DMS114 treated with DMSO at 0.1 percent for 48 hours (cell line): ENCODE data around the gene NSUN2.

ENCODE experiments used
- DNase-seq: peaks from one replicate; lab custom pipeline; 2025; ENCODE audit not compliant: unreplicated experiment; lab: John Stamatoyannopoulos, UW

NSUN2 gene

GRCh38 chr5:6567068-6567467, 65.8 kb downstream of the NSUN2 start:
- DNase-seq: no peak

- DNase-seq: no peak
Measured at GRCh38 chr5:6565492-6565891, 67.4 kb downstream of the NSUN2 start.

- DNase-seq: no peak
Measured at GRCh38 chr5:6557807-6558575, 74.9 kb downstream of the NSUN2 start.

- DNase-seq: no peak
Measured at GRCh38 chr5:6556802-6557102, 76.1 kb downstream of the NSUN2 start.

GRCh38 chr5:6556089-6556801, 76.6 kb downstream of the NSUN2 start:
- DNase-seq: no peak

- DNase-seq: no peak
Measured at GRCh38 chr5:6554812-6555211, 78.0 kb downstream of the NSUN2 start.

- DNase-seq: no peak
Measured at GRCh38 chr5:6553972-6554371, 78.9 kb downstream of the NSUN2 start.

- DNase-seq: no peak
Measured at GRCh38 chr5:6552612-6553011, 80.2 kb downstream of the NSUN2 start.

- DNase-seq: no peak
Measured at GRCh38 chr5:6551955-6552313, 80.9 kb downstream of the NSUN2 start.

GRCh38 chr5:6551287-6551954, 81.4 kb downstream of the NSUN2 start:
- no peak for DNase-seq

- DNase-seq: no peak
Measured at GRCh38 chr5:6550628-6551027, 82.2 kb downstream of the NSUN2 start.
